GM23338 (cell line): ENCODE results near the gene DDX41. TPM values are rescaled to one million over a fixed set of nuclear protein-coding genes. Genes with fewer than 3 reads are reported as not detected.
A peak's percentile ranks its signal among the peaks of the same experiment; 100 is the strongest.

Source experiments
- ATAC-seq: fragments of 200-7000 bp; cut with Tn5 transposase; 3 replicates; pipeline ENCODE4 v1.9.1; 2020
- DNase-seq: peaks from one replicate; pipeline ENCODE4 v3.0.0-alpha.2; 2015; ENCODE audit warnings: low spot score
- H2AFZ ChIP-seq: fragments of 200-600 bp; sonication (generic); 2 replicates; pipeline ENCODE4 v1.8.0; 2016; ENCODE audit warnings: antibody characterized with exemption, mild to moderate bottlenecking, moderate library complexity
- H3F3A ChIP-seq: fragments of 200-600 bp; sonication (generic); replicated peaks from 2 replicates; pipeline ENCODE4 v1.8.0; 2017; ENCODE audit warnings: antibody characterized with exemption, mixed run types, low read depth
- H3K27ac ChIP-seq: fragments of 200-600 bp; sonication (generic); 2 replicates; pipeline ENCODE4 v1.6.1; 2016; ENCODE audit warnings: low read depth
- H3K27me3 ChIP-seq: fragments of 200-600 bp; sonication (generic); 2 replicates; pipeline ENCODE4 v1.8.0; 2016; ENCODE audit warnings: mild to moderate bottlenecking, mixed run types, moderate library complexity; ENCODE audit not compliant: insufficient read depth
- H3K36me3 ChIP-seq: fragments of 200-600 bp; sonication (generic); 2 replicates; pipeline ENCODE4 v1.8.0; 2016; ENCODE audit warnings: mild to moderate bottlenecking; ENCODE audit not compliant: insufficient read depth
- H3K4me1 ChIP-seq: fragments of 200-600 bp; sonication (generic); 2 replicates; pipeline ENCODE4 v1.8.0; 2016; ENCODE audit warnings: mild to moderate bottlenecking, moderate library complexity; ENCODE audit not compliant: insufficient read depth
- H3K4me2 ChIP-seq: fragments of 200-600 bp; sonication (generic); 2 replicates; pipeline ENCODE4 v1.7.1; 2017; ENCODE audit warnings: mixed run types
- H3K4me3 ChIP-seq: fragments of 200-600 bp; sonication (generic); 2 replicates; pipeline ENCODE4 v1.6.1; 2016; ENCODE audit warnings: mixed run types
- H3K79me2 ChIP-seq: fragments of 200-600 bp; sonication (generic); replicated peaks from 2 replicates; pipeline ENCODE4 v1.8.0; 2017; ENCODE audit warnings: mild to moderate bottlenecking; ENCODE audit not compliant: insufficient read depth
- H3K9me2 ChIP-seq: fragments of 200-600 bp; sonication (generic); 2 replicates; pipeline ENCODE4 v1.8.0; 2017; ENCODE audit not compliant: insufficient read depth
- H4K20me1 ChIP-seq: fragments of 200-600 bp; sonication (generic); replicated peaks from 2 replicates; pipeline ENCODE4 v1.8.0; 2017; ENCODE audit warnings: mild to moderate bottlenecking; ENCODE audit not compliant: insufficient read depth
- H3K27ac Mint-ChIP-seq: 2 replicates; pipeline ENCODE4 v1.8.0; 2020; ENCODE audit warnings: inconsistent platforms, mild to moderate bottlenecking, moderate library complexity, mixed read lengths
- H3K27me3 Mint-ChIP-seq: 3 replicates; pipeline ENCODE4 v1.8.0; 2022; ENCODE audit warnings: low read depth, mild to moderate bottlenecking, moderate library complexity, mixed read lengths, inconsistent platforms; ENCODE audit not compliant: insufficient read depth, poor library complexity
- H3K36me3 Mint-ChIP-seq: 3 replicates; pipeline ENCODE4 v1.8.0; 2021; ENCODE audit warnings: low read depth, mild to moderate bottlenecking, inconsistent platforms, moderate library complexity, mixed read lengths
- H3K4me1 Mint-ChIP-seq: 3 replicates; pipeline ENCODE4 v1.8.0; 2020; ENCODE audit warnings: mild to moderate bottlenecking, inconsistent platforms, mixed read lengths
- H3K4me3 Mint-ChIP-seq: 3 replicates; pipeline ENCODE4 v1.8.0; 2021; ENCODE audit warnings: moderate library complexity, mild to moderate bottlenecking, inconsistent platforms, mixed read lengths
- H3K9me3 Mint-ChIP-seq: 3 replicates; pipeline ENCODE4 v1.8.0; 2020; ENCODE audit warnings: moderate library complexity, mild to moderate bottlenecking, inconsistent platforms, mixed read lengths
- CREB1 ChIP-seq: fragments of 250-450 bp; sonication (Bioruptor Pico); IDR thresholded peaks from 2 replicates; pipeline ENCODE4 v1.5.0; 2020; ENCODE audit warnings: low read depth, mild to moderate bottlenecking, moderate library complexity
- CTCF ChIP-seq, 2 experiments: fragments of 200-600 bp in 1 of 2; sonication (generic) in 1 of 2; conservative IDR thresholded peaks; 2 replicates each; pipeline versions ENCODE4 v1.5.1 to v1.6.1; 2016 to 2017; ENCODE audit warnings: antibody characterized with exemption in 2 of 2, low read depth in 2 of 2, mild to moderate bottlenecking in 2 of 2, moderate library complexity in 1 of 2
- ETS1 ChIP-seq: IDR thresholded peaks from 2 replicates; pipeline ENCODE4 v1.6.1; 2016; ENCODE audit warnings: antibody characterized with exemption
- EZH2 ChIP-seq: fragments of 200-600 bp; sonication (generic); IDR thresholded peaks from one replicate; pipeline ENCODE4 v1.8.0; 2017; ENCODE audit warnings: antibody characterized with exemption, mild to moderate bottlenecking, low read depth; ENCODE audit not compliant: unreplicated experiment
- EZH2phosphoT487 ChIP-seq: fragments of 200-600 bp; sonication (generic); IDR thresholded peaks from one replicate; pipeline ENCODE4 v1.8.1; 2018; ENCODE audit warnings: antibody characterized with exemption; ENCODE audit not compliant: unreplicated experiment
- JUNB ChIP-seq: IDR thresholded peaks from one replicate; pipeline ENCODE4 v1.6.1; 2016; ENCODE audit warnings: antibody characterized with exemption; ENCODE audit not compliant: unreplicated experiment
- NANOG ChIP-seq: IDR thresholded peaks from 2 replicates; pipeline ENCODE4 v1.6.1; 2016; ENCODE audit warnings: antibody characterized with exemption, borderline replicate concordance
- POLR2AphosphoS5 ChIP-seq: IDR thresholded peaks from 2 replicates; pipeline ENCODE4 v1.6.1; 2016; ENCODE audit warnings: antibody characterized with exemption, low read depth
- REST ChIP-seq: IDR thresholded peaks from one replicate; pipeline ENCODE4 v1.6.1; 2018; ENCODE audit warnings: antibody characterized with exemption; ENCODE audit not compliant: unreplicated experiment
- STAT1 ChIP-seq: IDR thresholded peaks from one replicate; pipeline ENCODE4 v1.6.1; 2016; ENCODE audit warnings: antibody characterized with exemption; ENCODE audit not compliant: unreplicated experiment
- ZNF114 ChIP-seq: fragments of 250-450 bp; sonication (Bioruptor Pico); IDR thresholded peaks from 2 replicates; pipeline ENCODE4 v1.5.0; 2020; ENCODE audit warnings: mild to moderate bottlenecking, moderate library complexity
- ZNF331 ChIP-seq: fragments of 250-450 bp; sonication (Bioruptor Pico); IDR thresholded peaks from 2 replicates; pipeline ENCODE4 v1.5.0; 2020; ENCODE audit warnings: low read depth, mild to moderate bottlenecking, moderate library complexity
- ZNF462 ChIP-seq: fragments of 250-450 bp; sonication (Bioruptor Pico); IDR thresholded peaks from 2 replicates; pipeline ENCODE4 v1.5.0; 2020; ENCODE audit warnings: mild to moderate bottlenecking, moderate library complexity
- polyA plus RNA-seq: library from polyadenylated mRNA; unstranded; fragments of >200 nt; fragmentation: Nextera tagmentation; extraction: Ambion mirVana; gene quantifications from 2 replicates; pipeline ENCODE4 v1.2.1, GENCODE V29; 2016
- total RNA-seq: library from RNA; depleted of rRNA; stranded (reverse); fragments of >200 nt; shearing (Covaris generic); gene quantifications from 2 replicates; pipeline ENCODE4 v1.2.3, GENCODE V29; 2014

DDX41 gene
- total and polyA plus RNA-seq, 2 experiments from 2014 or later = 67.1 to 139 TPM

GRCh38 chr5:177552839-177553455 lies 36.2 kb upstream of the DDX41 start:
- Histone ChIP-seq H3K36me3 (peaks cover 11% of the 10 kb centered on the region; the same call in 1 of the 2 replicates), H3K4me3 (peak overlapping the region; percentile 98), H3F3A (peaks cover 15% of the 10 kb centered on the region), H3K27ac (no peak overlapping the region), H2AFZ (no peak overlapping the region), H3K9me2 (no peaks in the 10 kb centered on the region), H3K4me2 (peak overlapping the region; percentile 99), H4K20me1 (peaks cover 44% of the 10 kb centered on the region), H3K79me2 (peaks cover 59% of the 10 kb centered on the region), H3K4me1 (peaks cover 10% of the 10 kb centered on the region; the same call in 1 of the 2 replicates), H3K27me3 (no peaks in the 10 kb centered on the region)
- Mint-ChIP-seq H3K4me3 (peak overlapping the region; percentile 85), H3K27ac (no peak overlapping the region), H3K9me3 (no peaks in the 10 kb centered on the region), H3K4me1 (peaks cover 29% of the 10 kb centered on the region), H3K36me3 (peaks cover 22% of the 10 kb centered on the region), H3K27me3 (peaks cover 12% of the 10 kb centered on the region)
- DNase-seq (peak; percentile 48), ATAC-seq (peak; percentile 24)
- no peak for TF ChIP-seq EZH2phosphoT487
- TF ChIP-seq ZNF114 (CRISPR knock-in tag) = no peak
- no peak for TF ChIP-seq CTCF (conservative IDR thresholded peaks at IDR 0.05; ENCODE audit: low read depth in 2 of 2)
- no peak for TF ChIP-seq CREB1
- no peak for TF ChIP-seq NANOG
- no peak for TF ChIP-seq EZH2
- no peak for TF ChIP-seq STAT1
- TF ChIP-seq ETS1 = no peak
- no peak for TF ChIP-seq ZNF462
- no peak for TF ChIP-seq JUNB
- no peak for TF ChIP-seq ZNF331 (CRISPR knock-in tag)
- TF ChIP-seq REST = no peak
- TF ChIP-seq POLR2AphosphoS5 = no peak
